ENCODE measurements around the gene TAF4B. TPM values are rescaled to one million over a fixed set of nuclear protein-coding genes. Genes with fewer than 3 reads are reported as not detected.

Gene TAF4B
- total RNA-seq, 4 donors from 2014 or later = 9.9 to 14.5 (median 11.3) TPM

DNA sequence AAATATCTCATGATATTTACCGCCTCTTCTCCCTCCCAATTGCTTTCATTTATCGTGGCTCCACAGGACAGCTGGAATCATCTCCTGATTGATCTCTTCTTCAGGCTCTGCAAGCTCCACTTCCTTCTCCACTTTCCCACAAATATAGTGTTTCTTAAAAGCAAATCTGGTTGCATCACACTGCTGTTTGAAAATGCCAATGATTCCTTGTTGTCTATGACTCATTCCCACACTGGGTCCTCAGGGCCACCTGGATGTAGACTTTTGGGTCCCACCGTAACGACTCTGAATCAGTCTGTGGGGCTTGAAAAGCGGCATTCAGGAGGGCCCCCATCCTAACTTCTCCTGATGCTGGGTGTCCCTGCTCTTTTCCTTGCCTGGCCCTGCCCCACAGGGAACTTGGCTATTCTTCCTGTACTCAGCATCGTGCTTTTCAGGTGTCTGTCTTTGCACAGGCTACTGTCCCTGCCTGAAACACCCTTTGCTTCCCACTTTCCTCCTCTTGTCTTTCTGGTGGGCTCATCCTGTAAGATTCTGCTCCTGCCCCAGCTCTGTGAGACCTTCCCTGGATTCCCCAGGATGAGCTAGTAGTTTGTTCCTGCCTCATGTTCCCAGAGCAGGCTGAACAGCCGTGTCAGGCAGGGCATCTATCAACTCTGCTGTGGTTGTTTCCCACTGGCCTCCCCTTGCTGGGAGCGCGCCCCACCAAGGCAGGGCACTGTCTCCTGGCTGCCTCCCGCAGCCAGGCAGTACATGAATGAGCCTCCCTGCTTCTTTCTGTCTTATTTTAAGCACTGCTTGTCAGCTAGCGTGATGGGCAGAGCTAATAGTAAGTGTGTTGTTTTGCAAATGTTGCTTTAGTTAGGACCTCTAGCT is 210.2 kb downstream of the TAF4B start:
- TF ChIP-seq, protein P1, sequence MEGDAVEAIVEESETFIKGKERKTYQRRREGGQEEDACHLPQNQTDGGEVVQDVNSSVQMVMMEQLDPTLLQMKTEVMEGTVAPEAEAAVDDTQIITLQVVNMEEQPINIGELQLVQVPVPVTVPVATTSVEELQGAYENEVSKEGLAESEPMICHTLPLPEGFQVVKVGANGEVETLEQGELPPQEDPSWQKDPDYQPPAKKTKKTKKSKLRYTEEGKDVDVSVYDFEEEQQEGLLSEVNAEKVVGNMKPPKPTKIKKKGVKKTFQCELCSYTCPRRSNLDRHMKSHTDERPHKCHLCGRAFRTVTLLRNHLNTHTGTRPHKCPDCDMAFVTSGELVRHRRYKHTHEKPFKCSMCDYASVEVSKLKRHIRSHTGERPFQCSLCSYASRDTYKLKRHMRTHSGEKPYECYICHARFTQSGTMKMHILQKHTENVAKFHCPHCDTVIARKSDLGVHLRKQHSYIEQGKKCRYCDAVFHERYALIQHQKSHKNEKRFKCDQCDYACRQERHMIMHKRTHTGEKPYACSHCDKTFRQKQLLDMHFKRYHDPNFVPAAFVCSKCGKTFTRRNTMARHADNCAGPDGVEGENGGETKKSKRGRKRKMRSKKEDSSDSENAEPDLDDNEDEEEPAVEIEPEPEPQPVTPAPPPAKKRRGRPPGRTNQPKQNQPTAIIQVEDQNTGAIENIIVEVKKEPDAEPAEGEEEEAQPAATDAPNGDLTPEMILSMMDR (IDR thresholded peaks at IDR 0.05; ENCODE audit: low read depth) = no peak

- TF ChIP-seq, protein P1 (IDR thresholded peaks at IDR 0.05; ENCODE audit: low read depth) = no peak
Measured at GRCh38 chr18:26438980-26439379, 212.7 kb downstream of the TAF4B start.

GRCh38 chr18:26439537-26439936 is 213.3 kb downstream of the TAF4B start:
- TF ChIP-seq, protein P1 (IDR thresholded peaks at IDR 0.05; ENCODE audit: low read depth) = no peak

DNA sequence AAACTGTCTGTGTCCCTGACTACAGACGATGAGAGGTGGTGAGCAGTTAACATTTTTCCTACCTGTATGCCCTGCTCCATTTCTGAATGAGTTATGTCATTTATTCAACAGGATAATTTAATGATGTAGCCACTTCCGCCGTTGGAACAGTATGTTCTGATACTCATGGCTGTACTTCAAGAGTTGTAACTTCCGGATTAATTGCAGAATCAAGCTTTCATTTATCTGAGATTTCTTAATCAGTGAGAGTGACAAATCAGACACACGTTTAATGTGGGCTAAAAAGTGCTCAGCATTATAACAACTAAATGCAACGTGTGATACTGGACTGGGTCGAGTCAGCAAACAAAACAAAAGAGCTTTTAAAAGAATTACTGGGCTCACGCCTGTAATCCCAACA is 214.4 kb downstream of the TAF4B start:
- TF ChIP-seq, protein P1 (IDR thresholded peaks at IDR 0.05; ENCODE audit: low read depth) = no peak

Small RNA genes lying within 50 kb of the gene (small RNA-seq; reads per million reads assigned to genes)
- gene RNU6-1289P = not detected

Other genes with a start within 250 kb of the TAF4B start
- 100 to 1,000 TPM in 1 of 4 donors, 10 to 100 TPM in 3; 93.4 to 100 (median 97.8) TPM for gene SS18, start 135.8 kb upstream of the TAF4B start, total RNA-seq
- not detected for gene PSMA8, start 92.6 kb upstream of the TAF4B start, total RNA-seq